NCI-H2227 (cell line): Measurements from ENCODE around the gene HILPDA.
"Not testable (repeated sequence)": the region's sequence is repeated elsewhere in the genome, so short reads cannot be mapped to it uniquely, and the experiment has no call there.

ENCODE experiments used
- DNase-seq: peaks from one replicate; lab custom pipeline; 2025; ENCODE audit not compliant: unreplicated experiment; lab: John Stamatoyannopoulos, UW

Gene HILPDA

DNA sequence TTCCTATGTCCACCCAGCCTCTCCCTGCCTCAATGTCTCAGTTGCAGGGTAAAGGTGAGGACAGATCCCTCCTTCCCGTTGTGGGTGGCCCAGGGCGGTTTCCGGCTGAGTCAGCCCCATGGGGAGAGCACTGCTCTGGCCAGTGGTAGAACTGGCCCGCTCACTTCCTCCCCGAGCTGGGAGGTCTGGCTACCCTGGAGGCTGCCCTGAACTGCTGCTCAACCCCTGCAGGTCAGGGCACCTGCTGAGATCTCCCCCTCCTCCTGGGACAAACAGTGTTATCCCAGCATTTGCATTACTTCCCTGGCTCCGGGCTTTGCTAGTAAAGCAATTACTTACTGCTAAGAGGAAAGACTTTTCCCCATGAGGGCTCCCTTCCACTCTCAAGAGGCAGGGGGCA is 24.5 kb upstream of the HILPDA start:
- no peak for DNase-seq

DNA sequence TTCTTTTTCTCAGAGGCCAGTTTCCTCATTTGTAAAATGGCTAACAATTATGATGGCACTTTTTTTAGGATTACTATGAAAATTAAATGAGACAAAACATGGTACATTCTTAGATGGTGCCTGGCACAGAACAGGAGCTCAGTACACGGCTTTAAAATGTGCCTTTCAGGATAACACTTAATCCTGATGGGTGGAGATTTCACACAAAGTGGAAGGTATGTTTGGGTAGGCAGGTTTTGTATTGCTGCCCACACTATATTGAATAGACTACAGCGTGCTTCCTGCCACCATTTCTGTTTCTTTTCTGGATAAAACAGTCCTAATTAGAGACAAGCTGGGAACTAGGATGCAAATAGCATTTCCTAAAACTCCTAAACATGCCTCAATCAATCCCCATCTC is 23.9 kb upstream of the HILPDA start:
- DNase-seq = no peak

- no peak for DNase-seq
Observed at GRCh38 chr7:128434413-128435326, 21.0 kb upstream of the HILPDA start.

DNA sequence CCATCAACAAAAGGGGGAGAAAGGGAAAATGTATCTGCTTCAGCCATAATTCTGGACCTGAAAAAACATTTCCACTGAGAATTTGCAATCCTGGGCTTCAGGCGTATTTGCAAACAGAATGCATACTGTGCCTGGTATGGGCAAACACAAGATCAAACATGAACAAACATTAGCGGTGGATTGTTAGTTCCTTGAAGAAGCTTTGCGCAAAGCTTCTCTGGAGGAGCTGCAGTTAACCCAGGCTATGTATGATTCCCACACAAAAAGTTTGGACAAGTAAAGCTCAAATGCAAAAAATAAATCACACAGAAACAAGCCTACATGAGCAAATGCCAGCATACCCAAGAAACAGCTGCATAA is 20.4 kb upstream of the HILPDA start:
- no peak for DNase-seq

DNA sequence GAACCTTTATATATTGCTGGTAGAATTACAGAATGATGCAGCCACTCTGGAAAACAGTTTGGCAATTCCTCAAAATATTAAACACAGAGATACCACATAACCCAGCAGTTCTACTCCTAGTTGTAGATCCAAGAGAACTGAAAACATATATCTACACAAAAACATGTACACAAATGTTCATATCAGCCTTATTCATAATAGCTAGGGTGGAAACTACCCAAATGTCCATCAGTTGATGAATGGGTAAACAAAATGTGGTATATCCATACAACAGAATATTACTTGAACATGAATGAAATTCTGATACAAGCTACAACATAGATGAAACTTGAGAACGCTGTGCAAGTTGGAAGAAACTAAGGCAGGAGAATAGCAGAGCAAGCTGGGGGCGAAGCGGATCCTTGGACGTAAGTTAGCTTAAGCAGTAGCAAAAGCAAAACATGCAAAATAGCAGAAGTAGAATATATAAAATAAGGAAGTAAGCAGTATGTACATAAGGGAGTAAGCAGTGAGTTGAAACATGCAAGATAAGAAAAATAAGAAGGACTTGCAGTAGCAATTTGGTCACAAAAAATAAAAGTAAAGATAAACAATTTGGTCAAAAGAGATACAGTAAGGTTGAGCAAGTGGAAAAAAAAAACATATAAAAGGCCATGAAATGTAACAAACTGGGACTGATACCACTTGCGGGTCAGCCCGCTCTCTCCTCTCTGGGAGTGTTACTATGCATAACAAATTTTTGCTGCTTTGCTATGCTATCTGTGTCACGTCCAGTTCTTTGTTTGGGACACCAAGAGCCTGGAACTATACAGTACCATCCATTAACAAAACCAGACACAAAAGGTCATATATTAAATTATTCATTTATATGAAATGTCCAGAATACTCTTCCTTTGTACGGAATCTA is 18.0 kb upstream of the HILPDA start:
- DNase-seq = no peak

- DNase-seq = no peak
Observed at GRCh38 chr7:128442356-128442755, 13.3 kb upstream of the HILPDA start.

DNA sequence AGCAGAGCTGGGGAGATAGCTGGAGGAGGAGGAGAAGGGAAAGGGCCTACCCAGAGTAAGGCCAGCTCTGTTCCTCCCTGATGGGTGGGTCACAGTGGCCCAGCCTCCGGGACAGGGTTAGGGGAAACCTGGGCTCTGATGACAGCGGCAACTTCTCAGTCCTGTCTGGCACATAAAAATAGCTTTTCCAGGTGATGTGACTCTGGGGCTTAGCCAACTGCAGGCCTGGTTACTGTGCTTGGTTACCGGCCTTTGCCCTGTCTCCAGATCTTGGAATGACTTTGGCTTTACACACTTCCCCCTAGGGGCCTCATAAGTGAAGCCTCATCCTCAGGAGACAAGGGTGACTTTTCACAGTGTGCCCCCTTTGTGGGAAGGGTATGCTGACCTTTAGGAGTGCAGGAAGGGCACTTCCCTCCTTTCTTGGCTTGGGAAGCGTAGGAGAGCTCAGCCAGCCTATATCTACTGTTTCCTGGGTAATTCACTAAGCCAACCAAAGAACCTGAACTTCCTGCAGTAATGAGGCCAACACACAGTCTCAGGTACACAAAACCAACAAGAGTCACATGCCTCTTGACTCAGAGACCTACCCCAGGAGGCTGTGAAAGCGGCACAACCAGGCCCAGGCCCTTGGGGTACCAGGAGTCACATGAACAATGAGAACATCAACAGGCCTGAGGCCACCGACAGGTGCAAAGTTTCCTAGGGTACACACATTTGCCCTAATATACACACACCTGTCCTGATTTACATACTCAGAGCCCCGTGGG is 11.7 kb upstream of the HILPDA start:
- no peak for DNase-seq

- DNase-seq = no peak
Observed at GRCh38 chr7:128446306-128446705, 9.4 kb upstream of the HILPDA start.

DNA sequence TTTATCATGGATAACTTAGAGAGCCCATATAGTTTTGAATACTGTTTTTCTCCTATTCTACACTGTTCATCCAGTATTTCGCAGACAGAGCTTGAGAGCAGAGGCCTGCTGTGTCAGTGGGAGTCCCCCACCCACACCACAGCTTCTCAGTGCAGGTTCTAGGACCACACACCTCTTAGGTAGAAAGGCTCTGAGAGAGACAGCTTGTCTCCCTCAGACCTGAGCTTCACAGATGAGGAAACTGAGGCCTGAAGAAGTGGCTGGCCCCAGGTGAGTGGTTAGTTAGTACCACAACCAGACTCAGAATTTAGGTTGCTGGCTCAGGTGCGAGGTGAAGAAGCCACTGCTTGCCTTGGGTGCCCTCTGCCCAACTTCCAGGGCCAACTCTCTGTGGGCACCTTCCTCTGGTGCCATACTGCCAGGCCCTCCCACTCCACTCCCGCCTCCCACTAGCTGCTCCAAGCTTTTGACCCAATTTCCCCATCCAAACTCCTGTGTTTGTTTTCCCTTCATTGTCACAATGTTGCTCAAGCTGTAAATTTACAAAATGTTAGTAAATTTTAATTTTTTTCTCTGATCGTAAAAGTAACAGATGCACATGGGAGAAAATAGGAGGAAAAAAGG is 7.6 kb upstream of the HILPDA start:
- DNase-seq = no peak

GRCh38 chr7:128448751-128449302 is 6.9 kb upstream of the HILPDA start:
- no peak for DNase-seq

DNA sequence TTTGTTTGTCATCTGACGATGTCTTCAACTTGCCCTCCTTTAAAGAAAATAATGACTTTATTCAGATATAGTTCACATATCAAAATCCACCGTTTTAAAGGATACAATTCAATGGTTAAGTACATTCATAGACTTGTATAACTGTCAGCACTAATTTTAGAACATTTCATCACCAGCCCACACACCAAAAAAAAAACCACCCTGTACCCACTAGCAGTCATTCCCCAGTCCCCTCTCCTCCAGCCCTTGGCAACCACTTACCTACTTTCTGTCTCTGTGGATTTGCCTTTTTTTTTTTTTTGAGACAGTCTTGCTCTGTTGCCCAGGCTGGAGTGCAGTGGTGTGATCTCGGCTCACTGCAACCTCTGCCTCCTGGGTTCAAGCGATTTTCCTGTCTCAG is 5.3 kb upstream of the HILPDA start:
- no peak for DNase-seq

GRCh38 chr7:128450913-128451312 is 4.8 kb upstream of the HILPDA start:
- DNase-seq = no peak

GRCh38 chr7:128452552-128452951 is 3.1 kb upstream of the HILPDA start:
- no peak for DNase-seq

DNA sequence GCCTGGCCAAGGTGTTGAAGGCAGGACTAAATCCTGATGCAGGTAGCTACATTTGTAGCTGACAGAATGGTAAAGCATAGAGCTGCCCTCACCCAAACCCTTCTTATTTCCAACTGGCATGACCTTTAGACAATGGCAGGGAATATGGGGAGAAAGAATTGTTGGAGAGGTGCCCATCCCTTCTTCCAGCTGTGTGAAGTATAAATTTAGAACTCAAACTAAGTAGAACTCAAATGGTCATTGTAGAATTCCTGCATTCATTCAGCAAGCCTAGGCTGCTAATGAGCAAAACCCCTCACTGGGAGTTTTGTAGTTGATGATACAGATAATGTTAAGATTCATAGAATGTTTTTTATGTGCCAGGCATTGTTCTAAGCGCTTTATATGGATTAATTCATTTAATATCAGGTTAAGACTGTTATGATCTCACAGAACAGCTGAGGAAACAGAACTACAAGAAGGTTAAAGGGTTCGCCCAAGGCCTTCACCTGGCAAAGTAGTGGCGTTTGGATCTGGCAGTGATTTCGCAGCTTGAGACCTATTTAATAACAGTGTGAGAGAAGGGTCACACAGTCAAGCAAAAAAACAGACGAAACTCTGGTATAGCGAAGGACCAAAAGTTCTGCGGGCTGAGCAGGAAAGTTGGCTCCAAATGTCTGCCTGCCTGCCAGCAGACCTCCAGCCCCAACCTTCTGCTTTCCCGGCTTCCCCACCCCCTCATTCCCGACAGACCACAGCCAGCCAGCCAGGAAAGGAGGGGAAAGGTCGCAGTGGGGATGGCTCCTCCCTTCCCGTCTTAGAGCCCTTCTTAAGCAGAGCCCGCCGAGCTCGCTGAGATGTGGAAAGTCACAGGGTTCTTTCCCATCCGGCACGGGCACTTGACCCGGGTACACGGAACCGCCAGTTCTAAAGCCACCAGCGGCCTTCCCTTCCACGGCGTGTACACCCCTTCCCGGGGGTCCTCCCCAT is 1.6 kb upstream of the HILPDA start:
- DNase-seq = peak; percentile 84

DNA sequence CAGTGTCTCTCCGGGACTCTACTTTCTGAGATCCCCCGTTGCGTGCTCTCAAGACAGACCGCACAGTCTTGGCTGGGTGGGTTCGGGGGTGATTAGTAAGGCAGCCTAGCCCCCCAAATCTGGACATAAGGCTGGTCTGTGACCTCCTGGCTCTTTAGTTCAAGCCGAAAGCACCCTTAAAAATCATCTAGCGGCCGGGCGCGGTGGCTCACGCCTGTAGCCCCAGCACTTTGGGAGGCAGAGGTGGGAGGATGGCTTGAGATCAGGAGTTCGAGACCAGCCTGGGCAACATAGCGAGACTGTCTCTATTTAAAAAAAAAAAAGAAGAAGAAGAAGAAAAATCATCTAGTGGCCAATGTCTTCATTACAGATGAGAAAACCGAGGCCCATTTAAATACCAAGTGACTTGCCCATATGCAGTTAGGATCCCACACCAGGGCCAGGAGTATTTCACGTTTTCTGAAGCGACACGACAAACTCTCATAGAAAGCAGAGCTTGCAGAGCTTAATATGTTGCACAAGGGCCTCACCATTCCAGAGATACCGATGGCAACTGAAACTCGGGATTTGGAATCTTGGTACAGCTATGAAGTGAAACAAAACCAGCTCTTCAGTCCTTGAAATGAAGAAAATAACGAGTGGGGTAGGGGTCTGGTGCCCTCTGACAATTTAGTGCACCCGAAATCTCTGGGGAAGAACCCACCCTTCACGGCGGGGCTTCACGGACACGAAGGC is 703 bp upstream of the HILPDA start:
- DNase-seq = peak; percentile 53

DNA sequence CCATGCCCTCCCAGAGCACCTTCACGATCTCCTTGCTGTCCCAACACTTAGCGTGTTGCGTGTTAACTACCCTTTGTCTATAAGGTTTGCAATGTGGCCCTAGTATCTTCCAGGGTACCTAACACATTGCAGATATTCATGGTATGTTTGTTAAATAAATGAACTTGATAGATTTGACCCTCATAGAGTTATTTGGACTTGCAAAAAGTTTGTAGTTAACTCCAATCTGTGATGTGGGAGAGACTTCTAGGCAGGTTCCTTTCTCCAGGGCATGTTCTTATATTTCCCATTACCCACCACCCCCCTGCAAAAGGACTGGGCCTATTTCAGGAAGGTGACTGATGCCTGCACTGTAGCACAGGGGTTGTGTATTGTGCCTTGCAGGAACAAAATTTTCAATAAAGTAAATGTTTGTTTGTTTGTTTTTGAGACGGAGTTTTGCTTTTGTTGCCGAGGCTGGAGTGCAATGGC is 612 bp downstream of the HILPDA start:
- no peak for DNase-seq

DNA sequence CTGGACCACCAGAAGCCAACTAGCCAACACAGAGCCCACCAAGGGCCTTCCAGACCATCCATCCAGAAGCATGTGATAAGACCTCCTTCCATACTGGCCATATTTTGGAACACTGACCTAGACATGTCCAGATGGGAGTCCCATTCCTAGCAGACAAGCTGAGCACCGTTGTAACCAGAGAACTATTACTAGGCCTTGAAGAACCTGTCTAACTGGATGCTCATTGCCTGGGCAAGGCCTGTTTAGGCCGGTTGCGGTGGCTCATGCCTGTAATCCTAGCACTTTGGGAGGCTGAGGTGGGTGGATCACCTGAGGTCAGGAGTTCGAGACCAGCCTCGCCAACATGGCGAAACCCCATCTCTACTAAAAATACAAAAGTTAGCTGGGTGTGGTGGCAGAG is 1.7 kb downstream of the HILPDA start:
- not testable (repeated sequence) for DNase-seq

DNA sequence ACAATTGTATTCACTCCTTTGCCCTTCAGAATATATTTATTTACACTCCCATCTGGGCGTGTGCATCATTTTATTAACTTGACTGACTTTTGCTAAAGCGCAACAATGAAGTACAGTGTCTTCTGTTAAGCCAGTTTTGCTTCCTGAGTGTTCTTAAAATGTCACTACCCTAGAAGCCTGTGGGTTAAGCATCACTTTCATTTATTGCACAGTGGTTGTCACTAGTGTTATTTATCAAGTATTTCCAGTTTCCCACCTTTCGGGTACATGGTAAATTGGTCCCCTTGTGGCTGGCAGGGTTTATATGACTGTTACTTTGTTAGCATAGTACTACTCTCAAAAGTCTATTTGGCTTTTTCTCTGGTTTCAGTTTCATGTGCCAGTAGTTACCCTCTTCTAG is 3.3 kb downstream of the HILPDA start:
- DNase-seq = no peak
